GM19463 (cell line): Measurements from ENCODE around the gene KCNC3.

Source experiments
- ATAC-seq: cut with Tn5 transposase; IDR thresholded peaks from one replicate; pipeline ENCODE4 v1.9.1; 2021; ENCODE audit warnings: mild to moderate bottlenecking, moderate library complexity; ENCODE audit not compliant: unreplicated experiment

Gene KCNC3

DNA sequence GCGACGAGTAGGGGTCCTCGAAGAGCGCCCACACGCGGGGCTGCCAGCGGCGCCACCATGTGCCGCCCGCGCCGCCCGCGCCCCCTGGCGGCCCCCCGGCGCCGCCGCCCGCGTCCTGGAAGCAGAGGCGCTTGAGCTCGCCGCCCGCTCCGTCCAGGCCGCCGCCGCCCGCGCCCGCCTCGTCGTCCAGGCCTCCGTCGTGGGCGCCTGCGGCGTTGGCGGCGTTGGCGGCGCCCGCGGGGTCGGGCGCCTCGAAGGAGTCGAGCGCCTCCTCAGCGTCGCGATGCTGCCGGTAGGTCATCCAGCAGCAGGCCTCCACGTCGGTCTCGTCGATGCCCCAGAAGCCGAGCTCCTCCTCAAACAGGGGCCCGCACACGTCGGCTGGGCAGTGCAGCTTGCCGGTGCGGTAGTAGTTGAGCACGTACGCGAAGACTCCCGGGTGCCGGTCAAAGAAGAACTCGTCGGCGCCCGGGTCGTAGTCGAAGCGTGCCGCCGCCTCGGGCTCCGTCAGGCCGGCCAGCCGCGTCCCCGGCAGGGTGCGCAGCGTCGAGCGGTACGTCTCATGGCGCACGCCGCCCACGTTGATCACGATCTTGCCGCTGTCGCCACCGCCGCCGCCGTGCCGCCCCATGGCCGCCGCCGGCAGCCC lies 829 bp downstream of the KCNC3 start:
- ATAC-seq = no peak

DNA sequence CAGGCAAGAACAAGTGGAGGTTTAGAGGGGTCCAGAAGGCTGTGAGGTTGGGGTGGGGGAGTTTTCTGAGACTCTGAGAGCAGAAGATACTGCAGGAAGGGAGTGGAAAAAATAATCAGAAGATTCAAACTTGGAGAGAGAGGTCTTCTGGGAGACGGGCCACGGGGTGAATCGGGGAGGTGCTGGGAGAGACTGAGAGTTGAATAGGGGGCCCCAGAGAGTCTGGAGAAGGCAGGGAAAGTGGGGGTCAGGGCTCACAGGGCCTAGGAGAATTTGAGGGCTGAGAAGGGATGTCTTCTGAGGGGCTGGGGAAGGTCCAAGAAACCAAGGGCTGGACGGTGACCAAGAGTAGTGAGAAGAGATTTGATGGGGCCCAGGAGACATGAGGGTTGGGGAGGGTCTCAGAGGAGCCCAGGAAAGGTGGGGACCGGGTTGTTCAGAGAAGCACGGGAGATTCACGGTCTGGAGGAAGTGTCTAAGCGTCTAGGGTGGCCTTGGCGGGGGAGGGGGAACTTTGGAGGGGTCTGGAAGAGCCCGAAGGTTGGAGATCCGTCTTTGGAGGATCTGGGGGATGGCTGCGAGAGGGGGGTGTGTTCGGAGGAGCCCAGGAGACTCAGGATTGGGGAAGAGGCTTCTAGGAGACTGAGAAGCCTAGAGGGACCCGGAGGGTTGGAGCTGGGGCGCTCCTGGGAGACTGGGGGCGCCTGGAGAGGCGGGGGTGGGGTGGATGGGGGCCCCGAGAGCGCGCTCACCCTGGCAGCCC lies 1.5 kb downstream of the KCNC3 start:
- ATAC-seq = no peak

DNA sequence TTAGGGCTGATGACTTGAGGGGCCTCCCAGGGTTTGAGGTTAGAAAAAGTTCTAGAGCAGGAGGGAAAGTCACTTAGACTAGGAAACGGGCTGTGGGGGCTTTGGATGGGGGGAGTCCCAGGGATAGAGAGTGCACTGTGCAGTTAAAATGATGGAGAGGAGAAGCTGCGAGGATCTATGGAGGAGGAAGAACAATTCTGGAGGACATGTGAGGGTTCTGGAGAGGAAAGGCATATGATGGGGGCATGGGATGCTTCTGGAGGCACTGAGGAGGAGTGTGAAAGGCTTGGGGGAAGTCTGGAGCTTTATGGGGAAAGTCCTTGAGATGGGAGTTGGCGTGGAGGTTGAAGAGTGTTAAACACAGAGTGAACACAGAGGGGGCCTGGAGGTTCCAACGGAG lies 2.2 kb downstream of the KCNC3 start:
- no peak for ATAC-seq

DNA sequence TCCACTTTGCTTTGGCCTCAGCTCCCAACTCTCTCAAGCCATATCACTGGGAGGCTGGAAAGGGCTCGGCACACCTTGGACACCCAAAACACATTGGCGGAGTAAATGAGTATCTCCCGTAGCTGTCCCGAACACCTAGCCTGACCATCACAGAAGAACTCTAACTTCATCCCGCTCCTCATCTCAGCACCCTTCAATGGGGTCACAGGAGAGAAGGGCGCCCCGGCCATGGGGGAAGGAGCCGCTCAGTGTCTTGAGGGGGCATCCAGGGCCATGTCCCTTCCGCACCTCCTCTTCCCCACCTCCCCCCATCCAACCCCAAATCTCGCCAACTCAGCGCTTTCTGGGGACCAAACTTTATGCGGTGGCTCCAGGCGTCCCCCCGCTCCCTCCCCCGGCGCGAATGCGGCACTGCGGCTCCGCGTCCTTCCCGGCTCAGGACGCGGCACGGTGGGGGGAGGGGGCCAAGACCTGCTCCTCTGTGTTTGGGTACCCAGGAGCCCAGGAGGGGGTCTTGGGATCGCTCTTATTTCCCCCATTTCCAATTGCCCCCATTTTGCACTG lies 3.0 kb downstream of the KCNC3 start:
- ATAC-seq = no peak

DNA sequence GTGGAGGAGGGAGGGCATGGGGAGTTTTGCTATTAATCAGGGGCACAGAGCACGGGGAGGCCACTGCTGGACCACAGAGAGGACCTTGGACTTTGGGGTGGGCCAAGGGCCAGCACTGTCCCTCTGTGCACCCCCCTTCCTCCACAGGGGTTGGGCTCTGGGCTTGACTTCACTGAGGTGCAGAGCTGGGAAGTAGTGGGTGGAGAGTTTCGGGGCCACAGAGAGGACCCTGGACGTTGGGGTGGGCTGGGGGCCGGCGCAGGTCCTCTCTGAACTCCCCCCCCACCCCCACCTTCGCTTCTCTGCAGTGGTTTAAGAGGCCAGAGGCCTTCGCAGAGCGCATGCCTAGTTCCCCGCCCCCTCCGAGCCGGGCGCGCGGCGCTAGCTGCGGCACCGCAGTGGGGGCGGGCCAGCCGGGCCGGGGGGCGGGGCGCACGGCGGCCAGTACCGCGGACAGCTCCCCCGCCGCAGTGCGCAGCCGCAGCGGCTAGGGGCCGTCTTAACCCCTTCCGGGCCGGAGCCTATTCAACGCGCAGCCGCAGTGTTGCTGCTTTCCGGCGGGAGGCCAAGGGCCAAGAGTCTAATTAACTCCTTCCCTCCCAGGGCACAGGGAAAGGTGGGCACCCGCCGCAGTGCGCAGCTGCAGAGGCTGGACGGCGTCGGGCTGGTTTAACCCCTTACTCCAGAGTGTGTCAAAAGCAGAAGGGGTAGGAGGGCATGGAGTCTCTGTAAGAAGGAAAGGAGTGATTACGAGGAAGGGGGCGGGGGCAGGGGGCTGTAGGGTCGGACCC lies 3.7 kb downstream of the KCNC3 start:
- no peak for ATAC-seq

DNA sequence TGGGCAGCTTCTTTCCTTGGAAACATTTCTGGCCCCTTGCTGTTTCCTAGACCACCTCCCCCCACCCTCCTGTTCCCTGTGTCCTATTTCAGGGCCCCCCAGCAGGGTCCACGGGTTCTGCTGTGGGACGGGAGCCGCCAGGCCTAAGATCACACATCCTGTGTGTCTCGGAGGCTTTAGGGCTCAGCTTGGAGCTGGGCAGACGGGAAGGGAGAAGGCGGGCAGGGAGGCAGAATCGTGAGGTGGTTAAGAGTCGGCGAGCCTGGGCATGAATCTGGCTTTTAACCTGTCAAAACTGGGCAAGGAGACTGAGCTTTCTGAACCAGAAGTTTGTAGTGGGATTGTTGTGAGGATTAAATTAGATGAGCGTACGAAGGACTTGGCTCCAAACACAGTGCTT lies 4.8 kb downstream of the KCNC3 start:
- no peak for ATAC-seq

DNA sequence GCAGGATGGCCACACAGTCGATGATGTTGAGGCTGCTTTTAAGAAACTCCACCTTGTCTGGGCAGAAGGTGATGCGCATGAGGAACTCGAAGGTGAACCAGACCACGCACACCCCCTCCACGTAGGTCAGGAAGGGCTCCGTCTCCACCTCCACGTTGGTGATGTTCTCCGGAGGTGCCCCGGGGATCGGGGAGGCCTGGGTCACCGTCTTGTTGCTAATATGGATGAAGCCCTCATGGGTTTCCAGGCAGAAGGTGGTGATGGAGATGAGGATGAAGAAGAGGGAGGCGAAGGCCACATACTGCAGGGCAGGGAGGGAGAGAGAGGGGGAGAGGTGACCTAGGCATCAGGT lies 5.4 kb downstream of the KCNC3 start:
- no peak for ATAC-seq

DNA sequence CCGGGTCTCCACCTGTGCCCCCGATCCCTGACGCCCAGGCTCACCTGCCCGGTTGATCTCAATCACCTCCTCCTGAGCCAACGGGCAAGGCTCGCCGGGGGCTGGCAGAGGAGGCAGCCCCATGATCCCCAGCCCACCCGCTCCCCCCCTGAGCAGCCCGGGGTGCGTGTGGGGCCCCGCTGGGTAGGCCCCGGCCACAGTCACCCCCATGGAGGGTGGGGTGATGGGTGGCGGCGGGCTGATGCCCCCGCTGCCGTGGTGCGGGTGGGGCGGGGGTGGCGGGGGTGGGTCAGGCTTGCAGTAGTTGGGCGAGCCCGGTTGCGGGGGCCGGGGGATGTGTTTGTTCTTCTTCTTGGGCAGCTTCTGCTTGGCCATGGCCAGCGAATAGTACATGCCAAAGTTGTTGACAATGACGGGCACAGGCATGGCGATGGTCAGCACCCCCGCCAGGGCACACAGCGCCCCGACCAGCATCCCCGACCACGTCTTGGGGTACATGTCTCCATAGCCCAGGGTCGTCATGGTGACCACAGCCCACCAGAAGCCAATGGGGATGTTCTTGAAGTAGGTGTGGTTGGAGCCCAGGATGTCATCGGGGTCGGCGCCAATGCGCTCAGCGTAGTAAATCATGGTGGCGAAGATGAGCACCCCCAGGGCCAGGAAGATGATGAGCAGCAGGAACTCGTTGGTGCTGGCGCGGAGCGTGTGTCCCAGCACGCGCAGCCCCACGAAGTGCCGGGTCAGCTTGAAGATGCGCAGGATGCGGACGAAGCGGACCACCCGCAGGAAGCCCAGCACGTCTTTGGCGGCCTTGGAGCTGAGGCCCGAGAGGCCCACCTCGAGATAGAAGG lies 6.0 kb downstream of the KCNC3 start:
- ATAC-seq = no peak

DNA sequence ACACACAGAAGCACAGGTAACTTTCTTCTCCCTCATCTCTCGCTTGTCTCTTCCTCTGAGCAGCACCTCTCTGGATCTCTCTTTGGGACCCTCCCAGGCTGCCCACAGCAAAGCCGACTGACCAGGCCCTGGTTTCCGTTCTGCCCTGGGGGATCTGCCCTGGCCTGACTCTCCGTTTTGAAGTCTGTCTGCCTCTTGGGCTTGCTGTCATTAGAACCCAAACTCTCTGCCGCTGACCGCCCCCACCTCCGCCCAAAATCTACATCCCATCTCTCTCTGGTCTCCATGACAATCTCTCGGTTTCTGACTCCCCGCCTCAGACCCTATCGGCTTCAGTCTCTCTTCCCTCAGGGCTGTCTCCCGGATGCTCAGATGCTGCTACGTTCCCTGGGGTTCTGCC lies 6.9 kb downstream of the KCNC3 start:
- no peak for ATAC-seq

DNA sequence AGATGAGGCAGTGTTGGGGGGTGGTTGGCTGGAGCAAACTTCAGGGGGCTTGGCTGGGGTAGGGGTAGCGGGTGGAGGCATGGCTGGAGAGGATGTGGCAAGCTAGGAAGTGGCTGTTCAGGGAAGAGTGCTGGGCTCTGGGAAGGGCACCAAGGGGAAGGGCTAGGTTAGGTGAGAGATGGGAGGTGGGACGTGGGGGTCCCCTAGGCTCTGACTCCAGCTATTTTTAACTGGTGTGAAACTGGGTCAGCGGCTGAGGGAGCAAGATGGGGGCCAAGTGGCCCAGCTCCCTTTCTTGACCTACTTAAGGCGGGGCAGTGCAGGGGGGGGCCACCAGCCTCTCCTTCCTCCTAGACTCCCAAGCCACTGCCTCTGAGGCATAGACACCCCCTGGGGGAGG lies 7.3 kb downstream of the KCNC3 start:
- no peak for ATAC-seq

DNA sequence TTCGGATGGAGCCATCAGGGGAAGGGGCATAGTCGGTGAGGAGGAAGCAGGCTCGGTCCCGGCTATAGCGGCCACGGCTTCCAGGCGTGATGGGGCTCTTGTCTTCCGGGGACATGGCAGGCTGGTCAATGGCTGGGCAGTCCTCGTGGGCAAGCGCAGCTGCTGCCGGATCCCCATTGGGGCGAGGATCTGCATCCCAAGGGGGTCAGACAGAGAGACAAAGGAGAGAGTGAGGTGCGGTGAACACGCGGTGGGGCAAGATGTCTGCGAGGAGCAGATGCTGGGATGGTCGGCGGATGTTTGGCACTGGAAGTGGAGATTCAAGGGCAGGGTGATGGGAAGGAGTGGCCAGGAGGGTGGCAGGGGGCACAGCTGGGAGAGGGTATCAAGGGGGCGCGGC lies 8.6 kb downstream of the KCNC3 start:
- no peak for ATAC-seq

DNA sequence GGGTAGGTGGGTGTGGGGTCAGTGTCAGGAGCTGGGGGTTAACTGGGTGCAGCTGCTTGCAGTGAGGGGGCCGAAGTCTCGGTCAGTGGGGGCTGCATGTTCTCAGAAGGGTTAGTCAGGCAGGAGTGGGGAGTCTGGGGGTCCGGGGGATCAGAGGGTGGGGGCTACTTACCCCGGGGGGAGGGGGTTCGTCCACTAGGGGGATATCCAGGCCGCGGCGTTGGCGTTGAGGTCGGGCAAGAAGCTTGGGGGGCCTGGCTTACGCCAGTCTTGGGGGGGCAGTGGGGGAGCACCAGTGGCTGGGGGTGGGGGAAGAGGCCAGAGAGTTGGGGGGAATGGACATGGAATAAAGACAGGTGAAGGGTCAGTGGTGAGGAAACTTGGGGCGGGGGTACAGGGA lies 9.1 kb downstream of the KCNC3 start:
- ATAC-seq = no peak

DNA sequence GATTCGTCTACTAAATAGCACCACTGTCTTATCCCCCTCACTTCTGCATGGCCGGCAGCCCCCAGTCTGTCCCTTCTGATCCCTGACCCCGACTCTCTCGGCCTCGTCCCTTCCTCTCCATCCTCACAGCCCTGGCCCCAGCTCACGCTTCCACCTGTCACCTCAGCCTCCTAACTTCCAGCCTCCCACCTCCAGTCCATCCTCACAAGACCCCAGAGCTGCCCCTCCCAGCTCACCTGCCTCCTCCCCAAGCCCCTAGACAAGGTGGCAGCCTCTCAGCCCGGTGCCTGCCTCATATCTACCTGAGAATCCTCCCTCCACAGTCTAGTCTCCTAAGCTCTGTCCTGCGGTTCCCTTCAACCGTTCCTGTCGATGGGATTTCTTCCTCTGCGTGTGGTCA lies 10.0 kb downstream of the KCNC3 start:
- ATAC-seq = no peak

DNA sequence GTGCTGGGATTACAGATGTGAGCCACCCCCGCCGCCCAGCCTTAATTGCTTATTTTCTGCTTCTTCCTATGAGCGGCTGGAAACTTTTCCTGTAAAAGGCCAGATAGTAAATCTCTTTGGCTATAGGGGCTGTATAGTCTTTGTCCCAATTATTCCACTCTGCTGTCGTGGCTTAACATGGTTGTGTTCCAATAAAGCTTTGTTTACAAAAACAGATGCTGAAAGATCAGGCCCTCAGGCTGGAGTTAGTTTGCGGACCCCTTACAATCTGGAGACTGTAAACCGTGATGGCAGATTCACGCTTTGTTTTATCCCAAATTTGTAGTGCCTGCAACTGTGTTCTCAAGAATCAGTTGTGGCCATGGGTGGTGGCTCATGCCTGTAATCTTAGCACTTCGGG lies 10.7 kb downstream of the KCNC3 start:
- ATAC-seq = no peak

DNA sequence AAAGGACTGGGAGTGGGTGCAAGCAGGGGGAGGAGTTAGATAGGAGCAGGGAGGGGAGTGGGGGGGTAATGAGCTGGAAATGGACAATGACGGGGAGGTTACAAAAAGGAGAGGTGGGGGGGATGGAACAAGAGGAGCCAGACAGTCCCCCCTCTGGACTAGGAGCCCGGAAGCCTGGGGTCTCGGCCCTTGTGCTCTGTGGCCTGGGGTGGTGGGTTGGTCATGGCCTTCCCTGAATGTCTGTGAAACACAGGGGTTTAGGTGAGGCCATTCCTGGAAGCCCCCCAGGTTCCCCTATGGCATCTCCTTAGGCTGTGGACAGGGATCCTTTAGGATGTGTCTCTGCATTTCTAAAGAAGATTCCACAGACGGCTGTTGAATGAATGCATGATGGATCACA lies 12.1 kb downstream of the KCNC3 start:
- no peak for ATAC-seq

DNA sequence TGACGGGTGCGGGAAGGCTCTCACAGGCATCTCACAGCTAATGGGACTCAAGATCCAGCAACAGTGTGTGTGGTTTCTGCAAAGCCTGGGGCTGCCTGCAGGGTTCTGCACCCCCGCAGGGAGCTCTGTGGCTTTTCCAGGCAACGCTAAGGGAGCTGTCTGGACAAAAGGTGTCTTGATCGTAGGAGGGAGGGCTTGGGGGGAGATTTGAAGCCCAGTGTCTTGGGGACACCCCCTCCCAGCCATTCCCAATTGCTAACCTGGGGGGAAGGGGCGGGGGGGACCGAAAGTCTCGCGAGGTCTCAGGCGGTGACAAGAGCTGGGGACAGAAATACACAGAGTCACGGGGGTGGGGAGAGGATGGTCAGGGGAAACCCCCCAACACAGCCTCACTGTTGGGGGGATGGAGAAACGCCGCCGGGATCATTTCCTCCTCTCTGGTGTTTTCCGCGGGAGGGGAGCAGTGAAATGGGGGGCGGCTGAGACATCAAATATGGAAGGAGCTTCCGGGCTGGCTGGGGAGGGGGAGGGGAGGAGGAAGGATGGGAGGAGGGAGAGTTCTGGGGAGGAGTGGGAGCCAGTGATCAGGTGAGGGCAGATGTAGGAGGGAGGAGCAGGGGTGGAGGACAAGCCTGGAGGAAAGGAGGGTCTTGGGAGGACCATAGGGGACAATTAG lies 13.3 kb downstream of the KCNC3 start:
- no peak for ATAC-seq

DNA sequence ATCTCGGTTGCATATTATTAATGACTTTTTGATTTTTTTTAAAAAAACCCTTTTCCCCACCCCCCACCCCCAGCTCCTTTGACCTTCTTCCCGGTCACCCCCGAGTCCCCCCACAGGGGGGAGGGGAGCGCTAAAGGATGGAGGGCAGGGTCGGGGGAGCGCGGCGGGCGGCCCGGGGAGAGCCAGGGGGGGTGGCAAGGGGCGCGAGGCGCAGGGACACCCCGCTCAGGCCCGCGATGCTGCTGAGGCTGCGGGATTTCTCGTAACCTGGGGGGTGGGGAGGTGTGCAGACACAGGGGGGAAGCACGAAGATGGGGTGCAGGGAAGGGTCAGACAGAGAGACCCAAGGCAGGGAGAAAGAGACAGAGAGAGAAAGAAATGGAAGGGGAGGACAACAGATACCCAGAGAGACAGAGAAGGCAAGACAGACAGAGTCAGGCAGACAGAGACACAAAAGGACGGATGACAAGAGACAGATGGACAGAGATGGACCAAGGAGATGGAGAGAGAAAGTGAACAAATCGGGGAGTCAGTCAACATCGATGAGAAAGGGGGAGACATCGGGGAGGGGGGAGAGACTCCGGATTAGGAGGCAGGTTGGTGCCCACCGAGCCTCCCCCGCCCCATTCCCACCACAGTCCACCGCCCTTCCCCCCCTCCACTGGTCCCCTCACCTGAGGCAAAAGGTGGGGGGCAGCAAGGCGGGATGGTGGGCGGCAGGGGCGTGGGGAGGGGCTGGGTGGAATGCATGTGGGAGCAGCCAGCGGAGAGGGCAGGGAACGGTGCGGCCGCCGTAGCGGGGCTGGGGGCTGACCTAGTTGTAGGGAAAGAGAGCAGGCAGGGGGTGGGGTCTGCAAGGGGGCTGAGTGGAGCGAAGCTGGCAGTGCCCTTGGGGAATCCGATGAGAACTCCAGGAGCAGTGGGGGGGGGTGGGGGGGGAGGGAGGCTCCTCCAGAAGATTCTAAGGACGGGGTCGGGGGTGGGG lies 14.2 kb downstream of the KCNC3 start:
- ATAC-seq = no peak

DNA sequence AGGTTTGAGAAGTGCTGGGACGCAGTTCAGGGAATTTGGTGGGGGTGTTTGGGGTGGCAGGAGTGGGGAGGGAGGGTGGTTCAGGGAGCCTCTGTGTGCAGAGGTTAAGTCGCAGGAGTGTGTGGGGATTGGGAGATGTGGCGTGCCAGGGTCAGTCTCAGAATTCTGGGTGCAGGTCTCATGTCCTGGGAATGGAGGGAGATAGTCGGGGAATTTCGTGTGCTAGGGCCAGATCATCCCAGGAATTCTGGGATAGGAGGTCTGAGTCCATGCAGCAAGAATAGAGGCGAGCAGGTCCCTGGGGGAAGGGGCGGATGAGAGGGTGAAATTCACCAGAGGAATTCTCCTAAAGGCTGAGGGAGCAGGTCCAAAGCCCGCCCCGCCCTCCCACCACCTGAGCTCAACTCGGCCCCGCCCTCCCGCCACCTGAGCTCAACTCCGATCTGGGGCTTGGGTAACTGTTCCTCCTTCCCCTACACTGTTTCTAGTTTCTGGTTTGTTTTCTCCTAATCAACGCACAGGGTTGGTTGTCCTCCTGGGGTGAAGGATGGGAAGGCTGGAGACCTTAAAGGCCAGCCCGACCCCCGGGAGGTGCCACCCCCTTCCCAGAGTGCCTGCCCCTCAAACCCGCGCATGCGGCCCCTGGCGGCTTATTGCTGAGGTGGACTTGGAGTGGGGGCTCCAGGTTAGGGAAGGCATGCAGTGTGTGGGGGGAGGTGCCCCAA lies 15.2 kb downstream of the KCNC3 start:
- ATAC-seq = no peak
